OCI-LY3 (cell line): ENCODE measurements around the gene NFKB2.

ENCODE experiments used
- CTCF ChIP-seq: fragments of 200-600, 300-600 bp; sonication (generic); IDR thresholded peaks from 2 replicates; pipeline ENCODE4 v1.5.1; 2014; ENCODE audit warnings: antibody characterized with exemption, low read length, low read depth
- EZH2phosphoT487 ChIP-seq: fragments of 200-600 bp; shearing (Covaris generic); IDR thresholded peaks from 2 replicates; pipeline ENCODE4 v1.6.1; 2018; ENCODE audit warnings: antibody characterized with exemption, mixed run types, low read depth

GRCh38 chr10:102420714-102421506 lies 25.4 kb downstream of the NFKB2 start, which contains the start of gene FBXL15:
- TF ChIP-seq CTCF = no peak
- TF ChIP-seq EZH2phosphoT487 = no peak
